Thyroid gland (tissue), 4 donors: ENCODE data around the gene LCAT. TPM values are rescaled to one million over a fixed set of nuclear protein-coding genes. Genes with fewer than 3 reads are reported as not detected.

ENCODE experiments used
- DNase-seq, 2 donors: peaks; one replicate each; pipeline ENCODE4 v3.0.0-alpha.2; 2019
- H3K27ac ChIP-seq, 3 donors: fragments of 200-600 bp; sonication (generic); 1 replicate in 2 of 3; 2 replicates in 1 of 3; pipeline ENCODE4 v1.5.1; 2016 to 2019; ENCODE audit warnings: mild to moderate bottlenecking in 1 of 3, moderate library complexity in 1 of 3
- H3K27me3 ChIP-seq: fragments of 200-600 bp; sonication (generic); one replicate; pipeline ENCODE4 v1.5.1; 2019
- H3K36me3 ChIP-seq, 2 donors: fragments of 200-600 bp; sonication (generic); one replicate each; pipeline ENCODE4 v1.5.1; 2016 to 2019
- H3K4me1 ChIP-seq, 2 donors: fragments of 200-600 bp; sonication (generic); one replicate each; pipeline ENCODE4 v1.5.1; 2017 to 2019
- H3K4me3 ChIP-seq, 3 donors: fragments of 200-600 bp; sonication (generic); replicated peaks in 1 of 3; 1 replicate in 2 of 3; 2 replicates in 1 of 3; pipeline ENCODE4 v1.5.1; 2016; ENCODE audit warnings: mild to moderate bottlenecking in 1 of 3
- H3K9me3 ChIP-seq: fragments of 200-600 bp; sonication (generic); one replicate; pipeline ENCODE4 v1.5.1; 2017
- POLR2A ChIP-seq, 2 donors: fragments of 450-650 bp; IDR thresholded peaks; one replicate each; pipeline ENCODE4 v1.6.1; 2017; ENCODE audit warnings: antibody characterized with exemption in 2 of 2, mild to moderate bottlenecking in 2 of 2, moderate library complexity in 1 of 2
- WGBS, 2 donors: methylation state at CpG; one replicate each; pipeline ENCODE4 v1.1.5; 2017; 5-methylcytosine and 5-hydroxymethylcytosine counted together
- intact Hi-C: fragments of 100-400 bp; cut with DNase I; formaldehyde crosslinking; loops from one replicate; pipeline ENCODE4 v1.15.1; 2023
- total RNA-seq, 4 donors: library from RNA; depleted of rRNA; stranded (reverse); fragments of >200 nt; gene quantifications; one replicate each; pipeline ENCODE4 v1.2.3, GENCODE V29; 2016
- TF ChIP-seq, protein P1 (sequence below), 6 experiments: fragments of 200-600 bp in 3 of 6; fragments of 450-650 bp in 3 of 6; sonication (generic) in 3 of 6; IDR thresholded peaks; one replicate each; pipeline ENCODE4 v1.5.1; 2016 to 2019; ENCODE audit warnings: antibody characterized with exemption in 6 of 6, mild to moderate bottlenecking in 2 of 6, inconsistent platforms in 1 of 6, moderate library complexity in 1 of 6

Gene LCAT
- total RNA-seq, 4 donors from 2014 or later, result 9.9 to 16.4 (median 13.4) TPM

DNA sequence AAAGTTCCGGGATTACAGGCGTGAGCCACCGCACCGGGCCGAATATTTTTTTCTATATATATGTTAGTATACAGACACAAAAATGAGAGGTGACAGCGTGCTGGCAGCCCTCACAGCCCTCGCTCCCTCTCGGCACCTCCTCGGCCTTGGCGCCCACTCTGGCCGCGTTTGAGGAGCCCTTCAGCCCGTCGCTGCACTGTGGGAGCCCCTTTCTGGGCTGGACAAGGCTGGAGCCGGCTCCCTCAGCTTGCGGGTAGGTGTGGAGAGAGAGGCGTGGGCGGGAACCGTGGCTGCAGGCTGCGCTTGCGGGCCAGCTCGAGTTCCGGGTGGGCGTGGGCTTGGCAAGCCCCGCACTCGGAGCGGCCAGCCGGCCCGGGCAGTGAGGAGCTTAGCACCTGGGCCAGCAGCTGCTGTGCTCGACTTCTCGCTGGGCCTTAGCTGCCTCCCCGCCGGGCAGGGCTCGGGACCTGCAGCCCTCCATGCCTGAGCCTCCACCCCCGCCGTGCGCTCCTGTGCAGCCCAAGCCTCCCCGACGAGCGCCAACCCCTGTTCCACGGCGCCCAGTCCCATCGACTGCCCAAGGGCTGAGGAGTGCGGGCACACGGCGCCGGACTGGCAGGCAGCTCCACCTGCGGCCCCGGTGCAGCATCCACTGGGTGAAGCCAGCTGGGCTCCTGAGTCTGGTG lies 38.2 kb upstream of the LCAT start:
- peaks cover 0 to 6% of the 10 kb centered on the region in 2 donors for H3K4me1 ChIP-seq
- H3K36me3 ChIP-seq, result no peaks in the 10 kb centered on the region
- intact Hi-C loops, result no loop called here
- no peak for TF ChIP-seq POLR2A (IDR thresholded peaks at IDR 0.05)
- TF ChIP-seq, protein P1, sequence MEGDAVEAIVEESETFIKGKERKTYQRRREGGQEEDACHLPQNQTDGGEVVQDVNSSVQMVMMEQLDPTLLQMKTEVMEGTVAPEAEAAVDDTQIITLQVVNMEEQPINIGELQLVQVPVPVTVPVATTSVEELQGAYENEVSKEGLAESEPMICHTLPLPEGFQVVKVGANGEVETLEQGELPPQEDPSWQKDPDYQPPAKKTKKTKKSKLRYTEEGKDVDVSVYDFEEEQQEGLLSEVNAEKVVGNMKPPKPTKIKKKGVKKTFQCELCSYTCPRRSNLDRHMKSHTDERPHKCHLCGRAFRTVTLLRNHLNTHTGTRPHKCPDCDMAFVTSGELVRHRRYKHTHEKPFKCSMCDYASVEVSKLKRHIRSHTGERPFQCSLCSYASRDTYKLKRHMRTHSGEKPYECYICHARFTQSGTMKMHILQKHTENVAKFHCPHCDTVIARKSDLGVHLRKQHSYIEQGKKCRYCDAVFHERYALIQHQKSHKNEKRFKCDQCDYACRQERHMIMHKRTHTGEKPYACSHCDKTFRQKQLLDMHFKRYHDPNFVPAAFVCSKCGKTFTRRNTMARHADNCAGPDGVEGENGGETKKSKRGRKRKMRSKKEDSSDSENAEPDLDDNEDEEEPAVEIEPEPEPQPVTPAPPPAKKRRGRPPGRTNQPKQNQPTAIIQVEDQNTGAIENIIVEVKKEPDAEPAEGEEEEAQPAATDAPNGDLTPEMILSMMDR (IDR thresholded peaks at IDR 0.05), result no peak
- 95% methylated on average over 32 to 35 of the region's 49 CpGs for WGBS, 2 donors
- no peak overlapping the region for H3K4me3 ChIP-seq
- DNase-seq, result no peak
- H3K9me3 ChIP-seq, result no peaks in the 10 kb centered on the region
- no peak overlapping the region for H3K27ac ChIP-seq
- H3K27me3 ChIP-seq, result no peaks in the 10 kb centered on the region

DNA sequence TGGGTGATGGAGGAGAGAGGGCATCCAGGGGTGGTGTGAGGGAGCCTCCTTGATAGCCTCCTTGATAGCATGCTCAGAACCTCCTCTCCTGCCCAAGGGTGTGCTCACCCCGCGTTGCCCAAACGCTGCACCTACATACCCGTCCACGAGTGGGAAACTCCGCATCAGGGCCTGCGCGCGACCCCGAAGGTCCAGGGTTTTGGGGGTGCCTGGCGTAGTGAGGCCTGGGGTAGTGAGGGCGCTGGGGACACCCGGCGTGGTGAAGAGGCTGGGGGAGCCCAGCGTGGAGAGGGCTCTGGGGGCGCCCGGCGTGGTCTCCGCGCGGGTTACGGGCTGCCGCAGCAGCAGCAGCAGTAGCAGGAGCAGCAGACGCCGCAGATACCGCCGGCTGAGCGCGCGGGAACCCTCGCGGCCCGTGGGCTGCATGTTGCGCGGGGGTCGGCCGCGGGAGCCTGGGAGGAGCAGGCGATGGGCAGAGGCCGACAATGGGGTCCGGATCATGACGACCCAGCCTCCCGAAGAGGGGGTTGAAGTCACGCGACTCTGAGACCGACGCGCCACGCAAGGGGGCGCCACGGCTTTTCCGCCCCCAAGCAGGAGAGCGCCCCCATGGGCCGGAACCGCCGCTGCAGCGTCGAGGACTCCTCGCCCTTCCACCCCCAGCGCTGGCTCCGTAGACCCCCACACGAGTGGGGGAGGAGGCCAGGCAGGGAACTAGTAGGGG lies 36.2 kb upstream of the LCAT start, which contains the start of gene DPEP3:
TSS of gene DPEP3 (minus strand) at position 545 of the 724 bp plus-strand sequence. CDS start at position 426, 119 bp downstream.
- intact Hi-C loops, result no loop called here
- H3K4me3 ChIP-seq, result no peak within 1 kb of the TSS
- H3K36me3 ChIP-seq, result no peaks in the 10 kb centered on the region
- H3K27me3 ChIP-seq, result no peaks in the 10 kb centered on the region
- WGBS, 2 donors, result 54 to 62% methylated on average over 41 to 57 of the region's 62 CpGs
- H3K4me1 ChIP-seq, result peaks cover 0 to 6% of the 10 kb centered on the region in 2 donors
- DNase-seq, result no peak
- H3K9me3 ChIP-seq, result no peaks in the 10 kb centered on the region
- no peak for TF ChIP-seq POLR2A (IDR thresholded peaks at IDR 0.05)
- TF ChIP-seq, protein P1 (IDR thresholded peaks at IDR 0.05), result peak in 1 of 6 experiments; percentile 17
- no peak within 1 kb of the TSS for H3K27ac ChIP-seq

DNA sequence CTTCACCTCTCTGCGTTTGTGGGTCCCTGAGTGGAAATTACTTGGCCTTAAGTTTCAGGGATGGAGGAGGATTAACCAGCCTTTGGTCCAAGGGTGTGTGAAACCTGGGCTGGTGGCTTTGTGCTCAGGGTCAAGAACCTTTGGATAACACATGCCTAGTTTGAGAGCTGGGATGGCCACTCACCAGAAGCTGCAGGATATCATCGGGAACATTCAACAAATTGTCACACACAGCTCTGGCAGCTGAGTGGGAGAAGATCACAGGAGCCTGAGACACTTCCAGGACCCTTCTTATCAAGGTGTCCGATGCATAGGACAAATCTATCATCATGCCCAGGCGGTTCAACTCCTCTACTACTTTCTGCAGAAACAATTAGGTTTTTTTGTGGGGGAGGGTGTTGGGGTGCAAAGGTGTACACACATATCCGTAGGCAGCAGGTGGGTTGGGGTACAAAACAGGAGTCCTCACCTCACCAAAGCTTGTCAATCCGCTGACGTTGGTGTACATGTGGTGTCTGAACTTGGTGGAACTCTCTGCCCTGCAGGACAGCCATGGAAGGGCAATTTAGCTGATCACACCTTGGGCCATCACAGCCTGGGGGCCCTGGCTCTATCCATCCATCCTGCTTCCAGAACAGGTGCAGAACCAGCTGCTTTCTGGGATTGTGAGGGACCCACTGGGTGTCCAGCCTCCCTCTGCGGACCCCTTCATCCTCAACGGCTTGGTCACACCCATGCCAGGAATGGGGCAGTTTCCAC lies 33.7 kb upstream of the LCAT start:
- no peaks in the 10 kb centered on the region for H3K9me3 ChIP-seq
- H3K4me1 ChIP-seq, result no peaks in the 10 kb centered on the region
- intact Hi-C loops, result no loop called here
- H3K27me3 ChIP-seq, result no peaks in the 10 kb centered on the region
- TF ChIP-seq, protein P1 (IDR thresholded peaks at IDR 0.05), result no peak
- TF ChIP-seq POLR2A (IDR thresholded peaks at IDR 0.05), result no peak
- WGBS, 2 donors, result 88 to 92% methylated on average over 9 of the region's 9 CpGs
- no peak overlapping the region for H3K4me3 ChIP-seq
- no peaks in the 10 kb centered on the region for H3K36me3 ChIP-seq
- no peak overlapping the region for H3K27ac ChIP-seq
- no peak for DNase-seq

DNA sequence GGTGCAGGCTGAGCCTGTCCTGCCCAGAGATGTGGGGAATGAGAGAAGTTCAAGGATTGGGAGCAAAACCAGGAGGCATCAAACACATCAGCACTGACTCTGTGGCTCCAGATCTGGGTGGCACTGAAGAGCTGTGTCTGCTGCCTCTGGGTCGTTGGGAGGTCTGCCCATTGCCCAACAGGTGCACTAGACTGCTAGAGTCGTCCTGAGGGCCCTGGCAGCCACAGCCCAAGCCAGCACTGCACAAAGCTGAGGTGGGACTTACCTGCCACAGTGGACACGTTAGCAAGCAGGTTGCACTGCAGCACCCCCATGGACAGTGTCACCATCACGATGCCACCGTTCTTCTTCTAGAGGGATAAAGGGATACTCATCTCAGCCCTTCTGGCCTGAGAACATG lies 33.1 kb upstream of the LCAT start:
- Histone ChIP-seq H3K27ac (no peak overlapping the region), H3K36me3 (no peaks in the 10 kb centered on the region), H3K4me3 (no peak overlapping the region), H3K27me3 (no peaks in the 10 kb centered on the region), H3K9me3 (no peaks in the 10 kb centered on the region), H3K4me1 (no peaks in the 10 kb centered on the region)
- intact Hi-C loops, result no loop called here
- 63% methylated on average over 5 of the region's 5 CpGs; no CpG with 5 or more reads in 1 of the 2 donors for WGBS, 2 donors
- TF ChIP-seq, protein P1 (IDR thresholded peaks at IDR 0.05), result no peak
- TF ChIP-seq POLR2A (IDR thresholded peaks at IDR 0.05), result no peak
- DNase-seq, result no peak
